22Rv1 (cell line): ENCODE results near the gene HS6ST1.

Experiments used
- CTCF ChIP-seq: fragments of 450-650 bp; IDR thresholded peaks from 2 replicates; pipeline ENCODE4 v1.5.1; 2017; ENCODE audit warnings: mild to moderate bottlenecking
- ZFX ChIP-seq: fragments of 450-650 bp; IDR thresholded peaks from 2 replicates; pipeline ENCODE4 v1.6.1; 2017; ENCODE audit warnings: antibody characterized with exemption, borderline replicate concordance

GRCh38 chr2:128342550-128342949, 23.9 kb upstream of the HS6ST1 start:
- no peak for TF ChIP-seq CTCF
- no peak for TF ChIP-seq ZFX
